Naive thymus-derived CD8-positive, alpha-beta T cell (primary cell): Measurements from ENCODE around the gene C16orf74. TPM values are rescaled to one million over a fixed set of nuclear protein-coding genes. Genes with fewer than 3 reads are reported as not detected.

Experiments used
- ATAC-seq, 2 donors: fragments of 150-1000 bp; cut with Tn5 transposase in 1 of 2; sonication (Bioruptor Pico), chemical (Tn5 transposase) in 1 of 2; 1 replicate in 1 of 2; 2 replicates in 1 of 2; pipeline ENCODE4 v1.10.0; 2021; ENCODE audit warnings: mild to moderate bottlenecking in 2 of 2, moderate library complexity in 2 of 2
- POLR2A ChIA-PET: fragments of 350-600 bp; sonication (Branson Sonifier 250); formaldehyde crosslinking; loops from one replicate; lab custom pipeline; 2021; ENCODE audit warnings: antibody characterized with exemption; lab: Charles Lee
- DNase-seq, 10 donors: peaks; one replicate each; pipeline versions ENCODE4 v3.0.0 to v3.0.0-alpha.2; 2020 to 2022
- H3K27ac Mint-ChIP-seq, 10 donors: one replicate each; pipeline ENCODE4 v1.8.0; 2020 to 2022; ENCODE audit warnings: mild to moderate bottlenecking in 10 of 10, mixed read lengths in 10 of 10, moderate library complexity in 4 of 10, inconsistent platforms in 1 of 10
- H3K27me3 Mint-ChIP-seq, 5 donors: one replicate each; pipeline ENCODE4 v1.8.0; 2021 to 2022; ENCODE audit warnings: mixed read lengths in 5 of 5
- H3K36me3 Mint-ChIP-seq, 3 donors: one replicate each; pipeline ENCODE4 v1.8.0; 2020 to 2022; ENCODE audit warnings: mixed read lengths in 3 of 3, mild to moderate bottlenecking in 2 of 3, inconsistent platforms in 1 of 3
- H3K4me1 Mint-ChIP-seq, 4 donors: one replicate each; pipeline ENCODE4 v1.8.0; 2021 to 2022; ENCODE audit warnings: mixed read lengths in 4 of 4
- H3K4me3 Mint-ChIP-seq, 10 donors: one replicate each; pipeline ENCODE4 v1.8.0; 2020 to 2022; ENCODE audit warnings: mild to moderate bottlenecking in 10 of 10, mixed read lengths in 10 of 10, moderate library complexity in 6 of 10, inconsistent platforms in 1 of 10
- H3K9me3 Mint-ChIP-seq, 9 donors: one replicate each; pipeline ENCODE4 v1.8.0; 2020 to 2022; ENCODE audit warnings: mixed read lengths in 9 of 9, mild to moderate bottlenecking in 3 of 9, inconsistent platforms in 1 of 9, moderate library complexity in 1 of 9
- polyA plus RNA-seq, 3 donors: library from polyadenylated mRNA; unstranded; fragments of 300-500 nt; fragmentation: Illumina TruSeq; gene quantifications; one replicate each; pipeline ENCODE4 v1.2.3, GENCODE V29; 2021
- total RNA-seq, 8 experiments: library from RNA in 2 of 8; stranded (reverse) in 2 of 8; gene quantifications; one replicate each; pipeline ENCODE4 v1.2.3 and lab custom pipeline; 2021 to 2026

The C16orf74 gene
- total and polyA plus RNA-seq, 5 experiments from 2014 or later, result 16.0 to 42.3 (median 19.1) TPM

DNA sequence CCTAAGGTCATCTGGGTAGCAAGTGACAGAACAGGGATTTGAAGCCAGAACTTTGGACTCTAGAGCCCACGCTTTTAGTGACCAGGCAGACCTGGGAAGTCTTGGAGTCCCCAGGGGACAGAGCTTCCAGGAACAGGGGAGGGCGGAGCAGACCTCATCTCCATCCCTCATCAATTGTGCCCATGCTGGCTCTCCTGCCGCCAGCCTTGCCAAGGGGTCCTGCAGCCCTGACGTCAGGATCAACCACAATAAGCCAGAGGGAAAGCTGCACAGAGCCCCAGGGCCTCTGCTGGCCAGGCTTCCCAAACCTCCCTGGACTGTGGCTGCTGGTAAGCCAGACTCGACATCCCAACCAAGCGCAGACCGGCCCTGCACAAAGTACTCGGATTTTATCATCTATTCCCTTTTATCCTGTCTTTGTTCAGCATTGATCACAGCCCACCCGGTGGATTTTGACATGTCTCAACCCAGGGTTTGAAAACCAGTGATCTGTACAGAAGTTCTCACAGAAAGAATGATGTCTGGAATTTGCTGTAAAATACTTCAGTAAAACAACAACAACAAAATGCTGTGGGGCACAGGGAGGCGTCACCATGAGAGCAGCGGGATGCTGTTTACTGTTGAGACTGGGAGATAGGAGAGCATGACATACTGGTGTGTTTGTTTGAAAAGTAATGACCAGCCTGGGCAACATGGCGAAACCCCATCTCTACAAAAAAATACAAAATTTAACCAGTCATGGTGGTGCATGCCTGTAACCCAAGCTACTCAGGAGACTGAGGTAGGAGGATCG is 11.8 kb downstream of the C16orf74 start:
- Mint-ChIP-seq H3K9me3 (no peaks in the 10 kb centered on the region), H3K4me3 (no peak overlapping the region), H3K36me3 (no peaks in the 10 kb centered on the region), H3K4me1 (peaks cover 8 to 29% (median 24%) of the 10 kb centered on the region in 4 donors), H3K27ac (peak overlapping the region in 2 of 10 donors; percentile 35 to 38), H3K27me3 (no peaks in the 10 kb centered on the region)
- DNase-seq (peak in 1 of 10 donors; percentile 24), ATAC-seq (no peak)
- POLR2A ChIA-PET, result no interaction called here

DNA sequence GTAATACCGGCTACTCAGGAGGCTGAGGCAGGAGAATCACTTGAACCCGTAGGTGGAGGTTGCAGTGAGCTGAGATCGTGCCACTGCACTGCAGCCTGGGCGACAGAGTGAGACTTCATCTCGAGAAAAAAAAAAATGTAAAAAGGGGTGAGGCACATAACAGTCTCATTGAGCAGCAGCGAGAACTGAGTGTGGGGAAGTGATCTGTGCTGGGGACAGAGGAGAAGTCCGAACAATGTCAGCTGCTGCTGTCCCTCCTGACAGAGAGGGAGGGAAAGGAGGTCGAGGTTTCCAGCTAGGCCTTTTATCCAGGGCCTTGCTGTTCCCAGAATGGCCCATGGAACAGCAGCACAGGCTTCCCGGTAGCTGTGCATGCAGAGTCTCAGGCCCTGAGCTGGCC is 14.0 kb downstream of the C16orf74 start:
- no peaks in the 10 kb centered on the region for H3K36me3 Mint-ChIP-seq
- ATAC-seq (no peak), DNase-seq (no peak)
- H3K4me1 Mint-ChIP-seq, result peaks cover 11 to 41% (median 37%) of the 10 kb centered on the region in 4 donors
- H3K4me3 Mint-ChIP-seq, result no peak overlapping the region
- POLR2A ChIA-PET, result interaction anchor here (0.6 to 3.0 kb wide), 4 partner anchors 9 to 132 kb away, joined by 3 to 25 read pairs (median 5); partner anchors contain the start of gene C16orf74
- H3K9me3 Mint-ChIP-seq, result no peaks in the 10 kb centered on the region
- H3K27ac Mint-ChIP-seq, result peak overlapping the region in 3 of 10 donors; percentile 24 to 87 (median 52)
- H3K27me3 Mint-ChIP-seq, result no peaks in the 10 kb centered on the region

DNA sequence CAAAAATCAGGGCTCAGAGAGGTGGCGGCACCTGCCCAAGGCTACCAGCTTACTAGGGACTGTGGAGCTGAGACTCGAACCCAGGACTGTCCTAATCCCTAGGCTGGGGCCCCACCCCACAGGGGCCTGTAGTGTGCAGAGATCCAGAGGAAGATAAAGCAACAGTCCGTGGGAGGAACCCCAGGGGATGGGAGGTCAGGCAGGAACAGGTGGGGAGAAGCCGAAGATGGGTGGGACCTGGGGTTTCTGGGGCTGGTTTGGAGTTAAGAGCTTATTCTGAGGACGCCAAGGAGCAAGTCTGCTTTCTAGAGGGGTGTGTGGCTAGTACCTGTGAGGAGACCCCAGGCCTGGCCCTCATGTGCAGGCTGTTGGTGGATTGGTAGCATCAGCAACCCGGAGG is 14.9 kb downstream of the C16orf74 start:
- peak overlapping the region; percentile 71 to 89 (median 84) for H3K4me3 Mint-ChIP-seq
- H3K27me3 Mint-ChIP-seq, result no peaks in the 10 kb centered on the region
- no peaks in the 10 kb centered on the region for H3K9me3 Mint-ChIP-seq
- H3K36me3 Mint-ChIP-seq, result no peaks in the 10 kb centered on the region
- H3K4me1 Mint-ChIP-seq, result peaks cover 14 to 47% (median 37%) of the 10 kb centered on the region in 4 donors
- H3K27ac Mint-ChIP-seq, result peak overlapping the region; percentile 51 to 94 (median 88)
- no peak for DNase-seq
- POLR2A ChIA-PET, result interaction anchor here (1.1 to 3.0 kb wide), 6 partner anchors 8 to 54 kb away, joined by 3 to 25 read pairs (median 6); partner anchors contain the start of gene C16orf74
- ATAC-seq, result no peak

DNA sequence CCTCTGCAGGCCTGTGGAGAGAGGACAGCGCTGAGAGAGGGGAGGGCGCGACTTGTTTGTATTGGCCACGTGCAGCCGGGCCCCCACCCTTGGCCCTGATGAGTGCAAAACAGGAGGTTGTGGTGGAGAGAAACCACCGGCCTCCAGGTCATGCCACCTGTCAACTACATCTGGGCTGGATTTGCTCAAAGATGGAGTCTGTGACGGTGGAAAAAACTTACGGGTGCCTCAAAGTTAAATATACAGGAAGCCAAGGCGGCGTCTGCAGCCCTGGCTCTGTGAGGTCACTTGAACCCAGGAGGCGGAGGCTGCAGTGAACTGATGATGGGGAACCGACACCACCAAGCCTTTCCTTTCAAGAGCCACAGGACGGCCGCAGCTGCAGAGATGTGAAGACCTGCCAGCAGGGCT is 15.7 kb downstream of the C16orf74 start:
- no peaks in the 10 kb centered on the region for H3K9me3 Mint-ChIP-seq
- peak overlapping the region; percentile 81 to 94 (median 88) for H3K27ac Mint-ChIP-seq
- POLR2A ChIA-PET, result interaction anchor here (0.6 to 3.0 kb wide), 8 partner anchors 8 to 55 kb away, joined by 3 to 25 read pairs (median 6); partner anchors contain the start of gene C16orf74
- H3K4me3 Mint-ChIP-seq, result peak overlapping the region; percentile 71 to 89 (median 84)
- ATAC-seq (peak; percentile 92 to 96), DNase-seq (peak in 9 of 10 donors; percentile 26 to 87 (median 59))
- H3K4me1 Mint-ChIP-seq, result peaks cover 17 to 48% (median 43%) of the 10 kb centered on the region in 4 donors
- no peaks in the 10 kb centered on the region for H3K36me3 Mint-ChIP-seq
- H3K27me3 Mint-ChIP-seq, result no peaks in the 10 kb centered on the region

DNA sequence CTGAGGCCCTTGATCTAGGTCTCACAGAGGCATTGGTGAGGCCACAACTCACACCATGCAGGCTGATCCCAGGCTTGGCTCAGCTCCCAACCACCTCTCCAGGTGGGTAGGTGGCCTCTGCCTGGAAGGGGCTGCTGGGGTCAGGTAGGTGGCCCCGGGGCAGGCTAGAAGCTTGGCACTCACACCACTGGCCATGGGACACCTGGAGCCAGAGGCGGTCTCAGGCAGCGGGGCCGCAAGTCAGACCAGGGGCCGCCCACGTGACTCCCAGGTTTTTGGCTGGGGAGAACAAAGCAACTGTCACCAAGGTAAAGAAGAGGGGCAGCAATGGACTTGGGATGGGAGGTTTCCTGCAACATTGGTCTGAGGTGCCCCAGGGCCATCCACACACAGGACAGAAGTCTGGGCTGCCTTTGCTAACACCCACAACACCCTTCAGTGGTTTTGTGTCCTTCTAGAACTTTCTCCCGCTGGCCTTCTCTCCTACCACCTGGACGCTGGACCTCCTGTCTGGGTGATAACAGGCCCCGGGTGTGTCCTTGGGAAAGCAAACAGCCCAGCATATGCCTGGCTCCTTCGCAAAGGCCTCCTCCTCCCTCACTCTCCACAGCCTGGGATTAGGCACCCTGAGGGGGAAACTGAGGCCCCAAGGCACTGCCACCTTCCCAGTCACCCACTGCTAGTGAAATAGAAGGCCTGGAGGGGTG is 16.4 kb downstream of the C16orf74 start:
- ATAC-seq, result no peak
- POLR2A ChIA-PET, result interaction anchor here (0.6 to 3.0 kb wide), 8 partner anchors 9 to 423 kb away, joined by 3 to 25 read pairs (median 3); partner anchors contain the start of gene C16orf74
- H3K4me3 Mint-ChIP-seq, result peak overlapping the region; percentile 71 to 89 (median 84)
- DNase-seq, result no peak
- no peaks in the 10 kb centered on the region for H3K36me3 Mint-ChIP-seq
- no peaks in the 10 kb centered on the region for H3K27me3 Mint-ChIP-seq
- H3K9me3 Mint-ChIP-seq, result no peaks in the 10 kb centered on the region
- H3K4me1 Mint-ChIP-seq, result peaks cover 18 to 54% (median 47%) of the 10 kb centered on the region in 4 donors
- H3K27ac Mint-ChIP-seq, result peak overlapping the region; percentile 81 to 94 (median 88)

DNA sequence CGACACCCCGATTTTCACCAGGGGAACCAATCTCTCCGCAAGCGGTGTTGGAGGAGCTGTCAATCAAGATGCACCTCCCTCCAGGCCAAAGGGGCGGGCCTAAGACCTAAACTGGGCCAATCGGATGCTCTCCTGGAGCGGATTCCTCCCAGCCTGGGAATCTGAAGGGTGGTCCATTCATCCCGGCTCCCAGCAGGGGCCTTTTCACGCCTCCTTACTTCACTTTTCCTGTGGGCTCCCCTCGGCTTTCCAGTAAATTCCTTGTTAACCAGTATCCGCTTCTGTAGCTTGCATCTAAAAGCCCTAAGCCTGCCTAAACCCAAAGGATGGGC is 17.1 kb downstream of the C16orf74 start:
- no peak for ATAC-seq
- H3K9me3 Mint-ChIP-seq, result no peaks in the 10 kb centered on the region
- H3K4me1 Mint-ChIP-seq, result peaks cover 23 to 58% (median 51%) of the 10 kb centered on the region in 4 donors
- H3K4me3 Mint-ChIP-seq, result peak overlapping the region in 5 of 10 donors; percentile 19 to 87 (median 81)
- POLR2A ChIA-PET, result interaction anchor here (0.6 to 1.9 kb wide), 4 partner anchors 8 to 422 kb away, joined by 3 to 5 read pairs (median 3); no protein-coding TSS in a partner anchor
- peak overlapping the region in 9 of 10 donors; percentile 31 to 94 (median 86) for H3K27ac Mint-ChIP-seq
- no peaks in the 10 kb centered on the region for H3K27me3 Mint-ChIP-seq
- no peaks in the 10 kb centered on the region for H3K36me3 Mint-ChIP-seq
- no peak for DNase-seq

DNA sequence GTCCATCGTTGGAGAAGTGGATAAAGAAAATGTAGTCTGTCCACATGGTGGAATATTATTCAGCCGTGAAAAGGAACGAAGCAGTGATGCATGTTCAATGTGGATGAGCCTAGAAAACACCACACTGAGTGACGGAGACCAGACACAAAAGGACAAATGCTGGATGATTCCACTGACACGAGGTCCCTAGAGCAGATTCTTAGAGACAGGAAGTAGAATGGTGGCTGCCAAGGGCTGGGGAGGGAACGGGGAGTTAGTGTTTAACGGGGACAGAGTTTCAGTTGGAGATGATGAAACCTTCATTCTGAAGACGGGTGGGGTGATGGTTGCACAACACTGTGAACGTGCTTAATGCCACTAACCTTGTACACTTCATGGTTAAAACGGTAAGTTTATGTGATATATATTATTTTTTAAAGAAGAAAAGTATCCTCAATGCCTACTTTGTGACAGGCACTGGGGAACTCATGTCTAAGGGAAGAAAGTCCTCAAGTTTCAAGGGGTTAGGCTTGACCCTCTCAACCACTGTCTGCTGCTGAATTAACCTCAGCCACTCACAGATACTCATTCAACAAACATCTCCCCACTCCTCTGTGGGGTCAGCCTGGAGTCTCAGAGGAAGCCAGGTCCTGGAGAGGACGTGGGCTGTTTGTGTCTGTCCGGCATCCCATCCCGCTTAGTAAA is 17.6 kb downstream of the C16orf74 start:
- peak overlapping the region in 9 of 10 donors; percentile 10 to 93 (median 81) for H3K27ac Mint-ChIP-seq
- no peaks in the 10 kb centered on the region for H3K9me3 Mint-ChIP-seq
- ATAC-seq (no peak), DNase-seq (no peak)
- POLR2A ChIA-PET, result interaction anchor here (0.7 kb wide), 1 partner anchor 103 kb away, joined by 4 read pairs; no protein-coding TSS in a partner anchor
- H3K27me3 Mint-ChIP-seq, result no peaks in the 10 kb centered on the region
- H3K36me3 Mint-ChIP-seq, result no peaks in the 10 kb centered on the region
- H3K4me1 Mint-ChIP-seq, result peaks cover 23 to 58% (median 51%) of the 10 kb centered on the region in 4 donors
- H3K4me3 Mint-ChIP-seq, result peak overlapping the region in 9 of 10 donors; percentile 26 to 87 (median 45)

DNA sequence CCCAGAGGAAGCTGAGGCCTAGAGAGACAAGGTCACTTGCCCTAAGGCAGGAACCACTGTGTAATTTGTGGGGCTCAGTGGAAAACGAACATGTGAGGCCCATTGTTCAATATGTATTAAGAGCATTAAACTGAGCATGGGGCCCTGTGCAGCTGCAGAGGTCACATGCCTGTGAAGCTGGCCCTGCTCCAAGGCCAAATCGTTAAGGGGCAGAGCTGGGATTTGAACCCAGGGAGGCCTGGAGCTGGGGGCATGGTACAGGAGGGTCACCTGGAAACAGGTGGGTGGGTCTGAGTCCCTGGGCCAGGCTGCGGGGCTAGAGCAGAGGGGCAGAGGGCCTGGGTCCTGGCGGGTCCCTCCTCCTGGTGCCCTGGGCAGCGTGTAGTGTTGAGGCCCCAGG is 19.7 kb downstream of the C16orf74 start:
- H3K9me3 Mint-ChIP-seq, result no peaks in the 10 kb centered on the region
- H3K27ac Mint-ChIP-seq, result peak overlapping the region in 4 of 10 donors; percentile 27 to 85 (median 62)
- DNase-seq (no peak), ATAC-seq (no peak)
- no peaks in the 10 kb centered on the region for H3K27me3 Mint-ChIP-seq
- no peak overlapping the region for H3K4me3 Mint-ChIP-seq
- POLR2A ChIA-PET, result interaction anchor here (1.1 kb wide), 1 partner anchor 23 kb away, joined by 5 read pairs; no protein-coding TSS in a partner anchor
- H3K4me1 Mint-ChIP-seq, result peaks cover 27 to 60% (median 45%) of the 10 kb centered on the region in 4 donors
- H3K36me3 Mint-ChIP-seq, result peaks cover 0 to 16% (median 4%) of the 10 kb centered on the region in 3 donors

DNA sequence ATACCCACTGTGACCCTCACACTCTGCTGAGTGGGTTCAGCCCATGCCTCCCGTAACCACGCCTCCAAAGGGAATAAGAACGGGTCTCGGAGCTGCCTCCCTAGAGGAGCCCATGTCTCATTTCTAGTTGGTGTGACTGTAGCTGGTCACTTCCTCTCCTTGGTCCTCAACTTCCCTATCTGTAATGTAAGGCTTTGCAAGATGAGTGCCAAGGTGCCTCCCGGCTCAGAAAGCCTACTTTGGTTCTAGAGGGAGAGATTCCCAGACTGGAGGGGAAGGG is 20.8 kb downstream of the C16orf74 start:
- Mint-ChIP-seq H3K4me3 (no peak overlapping the region), H3K36me3 (peaks cover 0 to 22% (median 7%) of the 10 kb centered on the region in 3 donors)

DNA sequence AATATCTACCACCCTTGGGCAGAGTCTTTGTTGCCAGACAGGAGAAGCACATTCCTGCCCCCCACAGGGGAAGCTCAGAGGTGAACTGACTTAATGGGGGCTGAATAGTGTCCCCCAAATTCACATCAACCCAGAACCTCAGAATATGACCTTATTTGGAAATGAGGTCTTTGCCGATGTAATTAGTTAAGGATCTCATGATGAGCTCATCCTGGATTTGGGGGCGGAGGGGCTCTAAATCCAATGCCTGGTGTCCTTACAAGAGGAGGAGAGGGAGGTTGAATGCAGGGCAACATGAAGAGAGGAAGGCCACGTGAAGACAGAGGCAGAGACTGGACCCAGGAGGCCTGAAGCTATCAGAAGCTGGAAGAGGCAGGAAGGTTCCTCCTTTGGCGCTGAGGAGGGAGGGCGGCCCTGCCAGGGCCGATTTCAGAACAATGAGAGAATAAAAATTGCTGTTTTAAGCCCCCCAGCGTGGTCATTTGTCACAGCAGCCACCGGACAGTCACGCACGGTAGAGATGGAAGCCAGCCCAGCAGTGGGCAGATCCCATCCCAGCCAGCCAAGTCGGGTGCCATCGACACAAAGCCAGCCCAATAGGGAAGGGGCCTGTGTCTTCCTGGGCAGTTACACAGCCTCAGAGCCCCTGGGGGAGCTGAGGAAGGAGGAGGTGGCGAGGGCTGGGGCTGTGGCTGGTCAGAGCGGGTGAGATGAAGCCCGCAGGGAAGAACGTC is 21.3 kb downstream of the C16orf74 start:
- Mint-ChIP-seq H3K36me3 (peaks cover 0 to 22% (median 8%) of the 10 kb centered on the region in 3 donors), H3K27ac (peak overlapping the region in 6 of 10 donors; percentile 25 to 72 (median 44)), H3K9me3 (no peaks in the 10 kb centered on the region), H3K27me3 (no peaks in the 10 kb centered on the region), H3K4me3 (no peak overlapping the region), H3K4me1 (peaks cover 21 to 45% (median 30%) of the 10 kb centered on the region in 4 donors)
- ATAC-seq (no peak), DNase-seq (no peak)
- POLR2A ChIA-PET, result interaction anchor here (1.0 kb wide), 1 partner anchor 69 kb away, joined by 3 read pairs; no protein-coding TSS in a partner anchor

More for the DNA sequence above, 20.8 kb downstream of the C16orf74 start:
- H3K9me3 Mint-ChIP-seq, result no peaks in the 10 kb centered on the region
- POLR2A ChIA-PET, result interaction anchor here (1.0 kb wide), 1 partner anchor 68 kb away, joined by 3 read pairs; no protein-coding TSS in a partner anchor
- DNase-seq (no peak), ATAC-seq (no peak)
- peak overlapping the region in 1 of 10 donors; percentile 16 for H3K27ac Mint-ChIP-seq
- peaks cover 23 to 50% (median 35%) of the 10 kb centered on the region in 4 donors for H3K4me1 Mint-ChIP-seq
- no peaks in the 10 kb centered on the region for H3K27me3 Mint-ChIP-seq

DNA sequence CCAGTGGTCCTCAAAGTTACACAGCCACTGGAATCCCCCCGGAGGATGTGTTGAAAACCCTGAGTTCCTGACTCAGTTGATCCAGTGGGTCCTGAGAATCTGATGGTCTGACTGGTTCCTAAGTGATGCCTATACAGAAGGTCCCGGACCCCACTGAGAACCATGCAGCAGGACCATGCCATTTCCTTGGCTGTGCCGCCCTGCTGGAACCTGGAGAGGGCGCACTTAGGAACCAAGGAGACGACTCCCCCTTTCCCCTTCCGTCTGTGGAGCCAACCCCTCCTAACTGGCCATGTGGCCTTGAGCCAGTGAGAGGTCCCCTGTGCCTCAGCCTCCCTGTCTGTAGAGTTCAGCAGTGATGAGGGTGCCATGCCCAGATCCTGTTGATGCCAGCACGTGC is 22.0 kb downstream of the C16orf74 start:
- H3K4me3 Mint-ChIP-seq, result no peak overlapping the region
- no peaks in the 10 kb centered on the region for H3K9me3 Mint-ChIP-seq
- POLR2A ChIA-PET, result no interaction called here
- peaks cover 0 to 24% (median 9%) of the 10 kb centered on the region in 3 donors for H3K36me3 Mint-ChIP-seq
- H3K27me3 Mint-ChIP-seq, result no peaks in the 10 kb centered on the region
- ATAC-seq (no peak), DNase-seq (no peak)
- peaks cover 17 to 37% (median 26%) of the 10 kb centered on the region in 4 donors for H3K4me1 Mint-ChIP-seq
- H3K27ac Mint-ChIP-seq, result peak overlapping the region in 3 of 10 donors; percentile 35 to 72 (median 56)
